Stromal cell of bone marrow (primary cell): ENCODE results near the gene TMC1.

Source experiments
- DNase-seq: peaks from one replicate; pipeline ENCODE4 v3.0.0-alpha.2; 2012; ENCODE audit warnings: low read depth

Gene TMC1

GRCh38 chr9:72615931-72616330 lies 94.5 kb downstream of the TMC1 start:
- no peak for DNase-seq

- no peak for DNase-seq
These were observed 97.4 kb downstream of the TMC1 start for GRCh38 chr9:72618811-72619210.

DNA sequence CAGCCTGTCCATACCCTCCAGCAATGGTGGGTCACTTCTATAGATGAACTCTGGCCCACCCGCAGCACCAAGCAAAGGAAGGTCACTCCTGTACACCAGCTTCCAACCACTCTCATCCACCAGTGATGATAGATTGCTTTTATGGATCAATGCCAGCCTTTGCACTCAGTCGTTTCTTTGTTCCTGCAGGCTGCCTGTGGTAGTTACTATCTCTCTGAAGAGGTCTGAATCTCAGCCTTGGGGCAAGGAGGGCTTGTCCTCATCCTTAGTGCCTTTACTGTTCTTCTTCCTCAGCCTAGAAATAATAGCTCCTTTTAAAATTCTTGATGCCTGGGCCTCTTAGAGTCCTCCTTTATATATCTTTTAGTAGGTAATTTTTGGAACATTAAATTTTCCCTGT lies 100.8 kb downstream of the TMC1 start:
- DNase-seq = no peak

- DNase-seq = no peak
These were observed 101.7 kb downstream of the TMC1 start for GRCh38 chr9:72623156-72623555.

DNA sequence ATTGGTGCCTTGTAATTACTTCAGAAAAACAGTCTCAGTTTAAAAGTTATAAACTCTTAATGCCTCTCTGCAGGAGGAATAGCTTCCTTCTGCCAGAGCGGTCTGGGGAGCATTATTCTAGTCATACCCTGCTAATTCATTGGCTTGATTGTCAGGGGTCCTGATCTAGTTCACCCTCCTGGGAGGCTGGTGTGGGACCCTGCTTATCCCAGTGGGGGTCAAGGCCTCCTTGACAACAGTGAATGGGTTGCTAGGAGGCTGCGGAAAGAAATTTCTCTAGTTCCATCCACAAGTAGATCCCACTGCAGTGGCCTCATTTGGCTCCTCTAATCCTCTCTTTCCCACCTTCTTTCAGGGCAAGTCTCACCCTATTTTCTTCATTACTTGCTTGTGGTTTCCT lies 105.7 kb downstream of the TMC1 start:
- no peak for DNase-seq

DNA sequence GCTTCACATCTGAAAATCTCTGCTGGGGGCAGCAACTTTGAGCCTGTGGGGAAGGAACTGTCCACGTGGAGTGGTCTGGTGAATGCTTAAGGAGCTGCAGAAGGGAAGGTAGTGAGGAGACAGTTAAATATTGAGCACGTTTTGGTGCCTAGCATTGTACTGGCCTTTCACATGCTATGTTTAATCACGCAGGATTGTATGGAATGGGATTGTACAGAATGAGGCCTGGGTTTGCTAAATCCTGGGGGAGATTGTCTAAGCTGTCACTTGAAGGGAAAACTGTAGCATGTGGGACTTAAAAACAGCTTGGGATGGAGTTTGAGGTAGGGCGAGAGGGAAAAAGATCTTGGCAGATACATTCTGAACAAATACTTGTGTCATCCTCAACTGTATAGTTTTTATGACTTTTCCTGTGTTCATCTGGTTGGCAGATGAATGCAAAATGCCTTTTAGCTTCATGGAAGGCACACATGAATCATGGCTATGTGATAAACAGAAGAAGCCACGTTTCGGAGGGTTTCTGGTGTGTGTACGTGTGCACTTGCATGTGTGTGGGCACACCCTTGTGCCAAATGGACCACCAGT lies 106.6 kb downstream of the TMC1 start:
- no peak for DNase-seq

- DNase-seq = peak; percentile 73
These were observed 112.6 kb downstream of the TMC1 start for GRCh38 chr9:72633966-72634365.

- DNase-seq = no peak
These were observed 113.8 kb downstream of the TMC1 start for GRCh38 chr9:72635197-72635596.

DNA sequence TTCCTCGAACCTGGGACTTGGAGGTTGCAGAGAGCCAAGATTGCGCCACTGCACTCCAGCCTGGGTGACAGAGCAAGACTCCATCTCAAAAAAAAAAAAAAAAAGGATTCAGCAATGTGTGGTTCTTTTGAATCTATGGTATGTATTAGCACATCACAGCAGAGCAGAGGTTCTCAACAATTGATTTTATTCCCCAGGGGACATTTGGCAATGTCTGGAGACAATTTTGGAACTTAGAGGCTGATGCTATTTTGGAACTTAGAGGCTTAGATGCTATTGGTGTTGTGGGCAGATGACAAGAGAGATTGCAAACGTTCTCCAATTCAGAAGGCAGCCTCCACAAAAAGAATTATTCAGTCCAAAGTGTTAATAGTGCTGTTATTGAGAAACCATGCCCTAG lies 115.2 kb downstream of the TMC1 start:
- no peak for DNase-seq

DNA sequence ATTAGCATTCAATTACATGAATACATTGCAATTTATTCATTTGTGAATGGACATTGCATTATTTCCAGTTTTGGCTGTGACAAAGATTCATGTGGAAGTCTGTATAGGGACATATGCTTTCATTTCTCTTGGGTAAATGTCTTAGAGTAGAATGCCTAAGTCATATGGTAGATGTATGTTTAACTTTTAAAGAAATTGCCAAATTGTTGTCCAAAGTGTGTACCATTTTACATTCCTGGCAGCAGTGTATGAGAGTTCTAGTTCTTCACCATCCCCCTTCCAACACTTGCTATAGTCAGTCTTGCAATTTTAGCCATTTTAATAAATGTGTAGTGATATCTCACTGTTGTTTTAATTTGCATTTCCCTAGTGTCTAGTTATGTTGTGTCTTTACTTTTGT lies 122.2 kb downstream of the TMC1 start:
- DNase-seq = no peak

DNA sequence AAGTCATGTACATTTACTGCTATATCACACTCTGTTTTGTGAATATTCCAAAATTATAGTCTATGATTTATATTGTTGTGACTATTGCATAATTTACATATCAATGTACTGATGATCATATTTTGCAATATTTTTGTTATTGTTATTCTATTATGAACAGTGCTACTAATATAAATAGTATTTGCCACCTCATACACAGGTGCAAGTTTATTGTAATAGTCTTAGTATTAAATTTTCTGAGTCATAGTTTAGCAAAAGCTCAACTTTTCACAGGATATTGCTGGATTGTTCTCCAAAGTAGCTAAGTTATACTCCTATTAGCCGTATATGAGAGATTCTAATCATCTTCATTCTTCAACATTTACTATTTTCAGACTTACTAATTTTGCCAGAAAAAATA lies 124.7 kb downstream of the TMC1 start:
- DNase-seq = no peak

DNA sequence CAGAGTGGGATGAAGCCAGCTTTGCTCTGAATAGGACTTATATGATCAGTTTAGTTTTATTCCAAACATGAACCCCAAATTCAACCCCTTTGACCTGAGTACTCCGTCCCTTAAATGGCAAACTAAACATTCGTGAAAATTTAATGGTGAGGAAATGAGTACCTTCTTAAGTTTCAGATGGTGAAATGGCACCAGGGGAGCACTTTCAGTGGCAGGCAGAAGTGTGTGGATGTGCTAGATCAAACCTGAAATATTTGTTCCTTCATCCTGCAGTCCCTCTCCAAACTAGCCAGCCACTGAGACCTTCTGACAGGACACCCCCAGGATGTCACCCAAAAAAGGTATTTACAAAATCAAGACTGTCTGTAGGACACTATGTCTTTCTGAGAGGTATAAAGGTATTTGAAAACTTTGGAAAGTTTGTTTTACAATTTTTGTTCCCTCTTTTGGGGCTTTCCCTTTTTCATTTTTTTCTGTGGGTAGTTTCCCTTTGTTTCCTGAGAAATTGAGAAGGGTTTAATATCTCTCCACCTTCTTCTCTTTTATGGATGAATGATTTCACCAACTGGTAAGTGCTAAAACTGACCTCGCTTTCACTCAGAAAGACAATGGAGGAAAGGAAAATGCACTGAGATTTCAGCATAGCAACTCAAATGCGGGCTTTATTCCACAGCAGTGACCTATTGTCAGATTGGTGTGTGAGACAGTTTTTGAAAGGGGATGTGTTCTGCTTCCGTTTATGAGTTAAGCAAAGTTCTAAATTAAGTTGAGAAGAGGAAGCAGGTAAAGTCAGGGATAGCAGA lies 127.1 kb downstream of the TMC1 start:
- no peak for DNase-seq

DNA sequence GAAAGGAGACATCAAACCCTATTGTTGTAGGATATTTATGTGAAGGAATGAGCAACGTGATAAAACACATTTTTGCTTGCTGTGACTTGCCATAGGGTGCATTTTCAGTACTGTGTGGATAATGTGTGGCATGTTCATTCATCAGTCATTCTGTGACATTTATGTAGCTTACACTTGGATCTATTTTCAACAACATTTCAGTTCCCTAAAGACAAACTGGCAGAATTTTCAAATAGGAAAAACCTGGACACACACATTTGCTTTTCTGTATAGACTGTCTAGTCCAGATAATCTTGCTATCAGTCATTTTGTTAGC lies 127.7 kb downstream of the TMC1 start:
- no peak for DNase-seq

GRCh38 chr9:72650206-72650605 lies 128.8 kb downstream of the TMC1 start:
- no peak for DNase-seq

DNA sequence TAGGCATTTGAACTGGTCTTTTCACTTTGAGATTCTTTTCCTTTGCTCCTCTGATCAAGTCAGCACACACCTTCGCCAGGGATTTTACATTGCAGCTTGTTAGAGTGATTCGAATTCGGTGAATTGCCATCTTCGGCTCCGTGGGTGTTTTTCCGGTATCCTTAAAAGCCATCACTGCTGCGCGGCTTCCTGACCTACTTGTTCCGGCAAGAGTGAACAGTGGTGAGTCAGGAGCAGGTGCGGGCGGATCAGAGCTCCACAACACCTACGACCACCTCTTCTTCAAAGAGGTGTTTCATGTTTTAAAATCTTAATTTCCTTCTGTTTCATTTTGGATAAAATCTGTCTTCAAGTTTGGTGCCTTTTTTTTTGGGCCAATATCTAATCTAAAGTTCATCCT lies 134.6 kb downstream of the TMC1 start:
- DNase-seq = no peak

DNA sequence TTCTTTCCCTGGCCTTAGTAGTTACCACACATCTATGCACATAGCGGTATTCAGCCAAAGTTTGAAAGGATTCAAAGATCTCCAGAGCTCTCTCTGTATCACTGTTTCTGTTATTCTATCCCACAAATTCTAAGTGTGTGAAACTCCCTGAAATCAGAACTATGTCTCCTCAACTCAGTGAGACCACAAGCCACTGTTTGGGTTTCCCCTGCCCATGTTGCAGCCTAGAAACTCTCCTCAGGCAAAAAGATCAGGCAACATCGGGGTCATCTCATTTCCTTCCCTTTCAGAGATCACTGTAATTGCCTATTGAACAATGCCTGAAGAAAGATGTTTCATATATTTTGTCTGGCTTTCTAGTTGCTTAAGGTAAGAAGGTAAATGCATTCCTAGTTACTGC lies 135.6 kb downstream of the TMC1 start:
- DNase-seq = no peak

DNA sequence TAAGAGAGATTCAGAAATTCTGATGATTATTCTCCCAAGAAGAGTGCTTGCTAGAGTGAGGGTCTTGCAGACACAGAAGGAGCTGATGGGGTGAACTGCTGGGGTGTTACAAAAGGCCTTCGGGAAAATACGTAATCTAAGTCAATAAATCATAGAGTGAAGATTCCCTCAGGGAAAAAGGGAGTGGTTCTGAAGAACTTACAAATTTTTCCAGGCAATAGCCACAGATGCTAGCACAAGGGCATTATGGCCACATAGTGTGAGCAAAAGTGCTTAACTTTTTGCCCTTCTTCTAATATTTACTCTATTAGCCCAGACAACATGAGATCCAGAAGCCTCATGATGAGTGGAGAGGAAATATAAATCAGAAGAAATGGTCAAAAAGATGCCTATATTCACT lies 137.3 kb downstream of the TMC1 start:
- no peak for DNase-seq

DNA sequence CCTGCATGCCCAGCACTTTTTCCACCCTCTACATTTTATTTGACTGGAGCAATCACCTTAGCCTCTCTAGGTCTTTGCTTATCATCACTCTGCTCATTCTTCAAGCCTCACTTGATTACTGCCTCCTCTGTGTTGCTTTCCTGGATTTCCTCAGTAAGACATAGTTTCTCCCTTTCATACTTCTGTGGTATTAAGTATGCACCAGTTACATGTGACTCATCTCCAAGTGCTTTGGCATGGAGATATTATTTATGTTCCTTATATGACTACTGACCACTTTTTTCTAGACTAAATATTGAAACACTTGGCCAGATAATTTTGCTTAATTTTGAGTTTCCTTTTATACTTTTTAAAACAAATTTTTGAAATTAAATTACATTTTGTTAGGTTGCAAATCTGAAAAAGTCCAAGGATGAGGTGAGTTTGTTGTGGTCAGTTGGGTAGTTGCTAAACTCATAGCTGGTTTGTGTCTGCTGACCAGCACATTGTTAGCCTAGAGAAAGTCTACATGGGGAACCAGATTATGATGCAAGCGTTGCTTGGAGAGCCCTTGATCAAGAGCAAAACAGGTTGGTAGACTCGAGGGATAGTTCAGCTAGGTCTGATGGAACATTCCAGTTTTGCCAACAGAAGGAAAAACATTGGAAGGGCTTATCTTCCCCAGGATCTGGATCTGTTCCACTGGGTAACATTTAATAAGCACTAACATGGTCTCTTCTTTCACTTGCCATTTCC lies 140.2 kb downstream of the TMC1 start:
- DNase-seq = peak; percentile 45

DNA sequence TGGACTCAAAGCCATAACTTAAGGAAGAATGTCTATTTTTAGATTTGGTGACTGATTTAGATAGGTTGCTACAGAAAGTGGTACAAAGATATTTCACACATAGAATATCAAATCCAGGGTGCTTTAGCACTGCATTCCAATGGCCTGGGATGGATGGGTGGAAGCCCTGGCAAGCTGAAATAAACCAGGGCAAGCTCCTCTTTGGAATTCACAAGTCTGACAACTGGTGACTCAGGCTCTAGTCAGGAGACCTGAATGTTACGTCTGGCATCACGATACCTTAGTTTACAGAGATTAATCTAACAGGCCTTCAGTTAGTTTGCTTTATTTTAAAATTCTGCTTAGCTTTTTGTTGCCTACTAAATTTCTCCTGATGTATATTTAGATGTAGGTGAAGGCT lies 144.0 kb downstream of the TMC1 start:
- DNase-seq = peak; percentile 18

DNA sequence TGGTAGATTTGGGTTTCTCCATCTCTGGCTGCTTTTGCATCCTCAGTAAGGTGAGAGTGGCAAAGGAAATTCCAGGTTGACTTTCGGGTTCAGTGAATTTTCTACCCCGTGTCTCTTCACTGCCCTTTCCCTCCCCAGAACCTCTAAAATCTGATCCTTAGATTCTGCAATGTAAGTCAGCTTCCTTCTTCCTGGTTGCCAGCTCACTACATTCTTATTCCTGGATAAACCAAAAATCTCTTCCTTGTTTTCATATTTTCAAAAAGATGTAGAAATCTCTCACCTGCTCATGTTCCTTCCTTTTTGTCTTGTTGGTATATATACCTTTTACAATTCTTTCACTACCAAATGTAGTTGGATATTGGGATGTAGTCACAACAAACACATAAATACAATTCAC lies 145.8 kb downstream of the TMC1 start:
- no peak for DNase-seq

- no peak for DNase-seq
These were observed 153.6 kb downstream of the TMC1 start for GRCh38 chr9:72674961-72675360.

- peak; percentile 24 for DNase-seq
These were observed 154.2 kb downstream of the TMC1 start for GRCh38 chr9:72675586-72675985.

- no peak for DNase-seq
These were observed 159.3 kb downstream of the TMC1 start for GRCh38 chr9:72680593-72681282.
